Neural crest cell (in vitro differentiated cells): ENCODE data around the gene TENM3. TPM values are rescaled to one million over a fixed set of nuclear protein-coding genes. Genes with fewer than 3 reads are reported as not detected.

Source experiments
- DNase-seq: peaks from one replicate; pipeline ENCODE4 v3.0.0; 2021; ENCODE audit warnings: low read depth, mixed read lengths, low spot score
- H3K27ac Mint-ChIP-seq: one replicate; pipeline ENCODE4 v1.8.0; 2021; ENCODE audit warnings: mild to moderate bottlenecking, mixed read lengths; ENCODE audit not compliant: unreplicated experiment
- H3K27me3 Mint-ChIP-seq: 2 replicates; pipeline ENCODE4 v1.8.0; 2021; ENCODE audit warnings: low read depth, mild to moderate bottlenecking, mixed read lengths
- H3K36me3 Mint-ChIP-seq: 2 replicates; pipeline ENCODE4 v1.8.0; 2021; ENCODE audit warnings: low read depth, mild to moderate bottlenecking, mixed read lengths
- H3K4me1 Mint-ChIP-seq: 2 replicates; pipeline ENCODE4 v1.8.0; 2021; ENCODE audit warnings: mixed read lengths
- H3K4me3 Mint-ChIP-seq: one replicate; pipeline ENCODE4 v1.8.0; 2021; ENCODE audit warnings: mild to moderate bottlenecking, mixed read lengths
- H3K9me3 Mint-ChIP-seq: 2 replicates; pipeline ENCODE4 v1.8.0; 2021; ENCODE audit warnings: mixed read lengths
- CTCF ChIP-seq: fragments of 200-600 bp; sonication (generic); conservative IDR thresholded peaks from 2 replicates; pipeline ENCODE4 v1.5.0; 2021; ENCODE audit warnings: antibody characterized with exemption, mild to moderate bottlenecking
- total RNA-seq: library from RNA; stranded (reverse); gene quantifications from 2 replicates; pipeline ENCODE4 v1.2.1, GENCODE V29; 2021

The TENM3 gene
- total RNA-seq, 1 donor from 2014 or later, result 43.9 TPM

- DNase-seq, result no peak
- H3K9me3 Mint-ChIP-seq, result peaks cover 6% of the 10 kb centered on the region
- H3K27ac Mint-ChIP-seq, result no peak overlapping the region
- H3K4me3 Mint-ChIP-seq, result no peak overlapping the region
- H3K36me3 Mint-ChIP-seq, result peaks cover 13% of the 10 kb centered on the region
- no peak for TF ChIP-seq CTCF
- no peaks in the 10 kb centered on the region for H3K27me3 Mint-ChIP-seq
- no peaks in the 10 kb centered on the region for H3K4me1 Mint-ChIP-seq
Measured at GRCh38 chr4:182647646-182648300, 404.6 kb downstream of the TENM3 start.

GRCh38 chr4:182648766-182649165, 405.6 kb downstream of the TENM3 start:
- TF ChIP-seq CTCF, result no peak
- Mint-ChIP-seq H3K27me3 (no peaks in the 10 kb centered on the region), H3K27ac (no peak overlapping the region), H3K36me3 (peaks cover 13% of the 10 kb centered on the region), H3K4me3 (no peak overlapping the region), H3K9me3 (peaks cover 6% of the 10 kb centered on the region), H3K4me1 (no peaks in the 10 kb centered on the region)
- DNase-seq, result no peak

GRCh38 chr4:182649698-182650477, 406.7 kb downstream of the TENM3 start:
- TF ChIP-seq CTCF, result no peak
- no peak for DNase-seq

GRCh38 chr4:182653596-182653995, 410.4 kb downstream of the TENM3 start:
- TF ChIP-seq CTCF, result no peak
- Mint-ChIP-seq H3K36me3 (peaks cover 5% of the 10 kb centered on the region), H3K27me3 (no peaks in the 10 kb centered on the region), H3K4me1 (no peaks in the 10 kb centered on the region), H3K9me3 (no peaks in the 10 kb centered on the region), H3K27ac (no peak overlapping the region), H3K4me3 (no peak overlapping the region)
- no peak for DNase-seq

More at GRCh38 chr4:182649698-182650477, 406.7 kb downstream of the TENM3 start:
- Mint-ChIP-seq H3K4me1 (no peaks in the 10 kb centered on the region), H3K27ac (no peak overlapping the region), H3K36me3 (peaks cover 13% of the 10 kb centered on the region), H3K27me3 (no peaks in the 10 kb centered on the region), H3K9me3 (peaks cover 6% of the 10 kb centered on the region), H3K4me3 (no peak overlapping the region)

- H3K4me3 Mint-ChIP-seq, result no peak overlapping the region
- no peak for TF ChIP-seq CTCF
- H3K9me3 Mint-ChIP-seq, result no peaks in the 10 kb centered on the region
- H3K27me3 Mint-ChIP-seq, result no peaks in the 10 kb centered on the region
- peaks cover 5% of the 10 kb centered on the region for H3K36me3 Mint-ChIP-seq
- no peak overlapping the region for H3K27ac Mint-ChIP-seq
- no peaks in the 10 kb centered on the region for H3K4me1 Mint-ChIP-seq
- no peak for DNase-seq
Measured at GRCh38 chr4:182655340-182655739, 412.1 kb downstream of the TENM3 start.
